Stimulated activated CD4-positive, alpha-beta T cell treated with anti-CD3 and anti-CD28 coated beads, Interleukin-1b, Interleukin-23, amount 100 ng/mL, for 48 hours (primary cell): ENCODE data around the gene SLITRK4.

Source experiments
- DNase-seq: peaks from one replicate; pipeline ENCODE4 v3.0.0-alpha.2; 2020

The SLITRK4 gene, protein sequence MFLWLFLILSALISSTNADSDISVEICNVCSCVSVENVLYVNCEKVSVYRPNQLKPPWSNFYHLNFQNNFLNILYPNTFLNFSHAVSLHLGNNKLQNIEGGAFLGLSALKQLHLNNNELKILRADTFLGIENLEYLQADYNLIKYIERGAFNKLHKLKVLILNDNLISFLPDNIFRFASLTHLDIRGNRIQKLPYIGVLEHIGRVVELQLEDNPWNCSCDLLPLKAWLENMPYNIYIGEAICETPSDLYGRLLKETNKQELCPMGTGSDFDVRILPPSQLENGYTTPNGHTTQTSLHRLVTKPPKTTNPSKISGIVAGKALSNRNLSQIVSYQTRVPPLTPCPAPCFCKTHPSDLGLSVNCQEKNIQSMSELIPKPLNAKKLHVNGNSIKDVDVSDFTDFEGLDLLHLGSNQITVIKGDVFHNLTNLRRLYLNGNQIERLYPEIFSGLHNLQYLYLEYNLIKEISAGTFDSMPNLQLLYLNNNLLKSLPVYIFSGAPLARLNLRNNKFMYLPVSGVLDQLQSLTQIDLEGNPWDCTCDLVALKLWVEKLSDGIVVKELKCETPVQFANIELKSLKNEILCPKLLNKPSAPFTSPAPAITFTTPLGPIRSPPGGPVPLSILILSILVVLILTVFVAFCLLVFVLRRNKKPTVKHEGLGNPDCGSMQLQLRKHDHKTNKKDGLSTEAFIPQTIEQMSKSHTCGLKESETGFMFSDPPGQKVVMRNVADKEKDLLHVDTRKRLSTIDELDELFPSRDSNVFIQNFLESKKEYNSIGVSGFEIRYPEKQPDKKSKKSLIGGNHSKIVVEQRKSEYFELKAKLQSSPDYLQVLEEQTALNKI

DNA sequence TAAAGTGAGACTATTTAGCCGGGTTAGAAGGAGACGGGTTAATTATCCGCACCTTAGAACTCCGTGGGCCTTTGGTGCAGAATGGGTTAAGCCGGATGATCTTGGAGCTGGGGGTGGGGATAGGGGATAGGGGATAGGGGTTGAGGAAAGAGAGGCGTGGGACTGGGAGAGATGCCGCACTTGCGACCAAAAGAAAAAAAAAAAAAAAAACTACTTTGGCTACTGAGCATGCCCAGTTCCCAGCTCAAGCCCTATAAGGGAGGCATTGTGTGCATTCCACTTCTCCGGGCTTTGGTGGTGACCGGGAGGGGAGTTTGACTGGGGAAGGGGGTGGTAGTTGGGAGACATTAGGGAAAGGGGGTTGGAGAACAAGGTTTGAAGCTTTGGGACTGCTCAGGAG lies at the start of gene SLITRK4:
TSS of gene SLITRK4 (minus strand) at position 187 of the 400 bp plus-strand sequence. CDS start 4,993 bp downstream, outside the sequence.
- no peak for DNase-seq

DNA sequence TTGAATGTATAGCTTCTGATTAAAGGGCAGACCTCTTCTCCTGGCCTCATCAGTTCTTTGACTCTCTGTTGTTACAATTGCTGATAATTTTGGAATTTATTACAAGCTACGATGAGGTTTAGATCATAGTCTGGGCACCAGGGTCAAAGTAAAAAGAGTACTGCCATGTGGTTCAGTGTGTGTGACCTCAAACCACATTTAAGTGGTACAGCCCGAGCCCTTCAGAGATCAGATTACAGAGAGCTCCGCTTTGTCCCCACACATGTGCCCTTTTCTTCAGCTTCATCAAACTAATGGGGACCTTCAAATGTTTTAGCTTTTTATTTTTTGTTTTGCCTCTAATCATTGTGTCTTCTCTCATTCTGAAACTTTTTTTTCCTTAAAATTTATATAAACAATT lies 47.6 kb upstream of the SLITRK4 start:
- DNase-seq, result no peak

DNA sequence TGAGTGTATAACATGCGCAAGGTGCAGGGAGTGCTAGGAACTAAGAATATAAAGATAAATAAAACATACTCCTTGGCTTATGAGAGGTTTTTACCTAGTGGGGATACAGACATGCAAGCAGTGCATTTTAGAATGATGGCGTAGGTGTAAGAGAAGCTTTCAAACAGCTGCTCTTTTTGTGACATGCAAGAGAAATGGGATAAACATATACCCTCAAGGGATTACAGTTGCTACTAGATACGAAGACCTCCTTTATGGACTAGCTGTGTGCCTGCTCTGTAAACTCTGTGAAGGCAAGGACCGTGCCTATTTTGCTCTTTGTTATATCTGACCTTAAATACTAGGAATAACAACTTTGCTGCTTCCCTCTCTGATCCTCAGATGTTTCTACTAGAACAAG lies 39.0 kb upstream of the SLITRK4 start:
- no peak for DNase-seq

DNA sequence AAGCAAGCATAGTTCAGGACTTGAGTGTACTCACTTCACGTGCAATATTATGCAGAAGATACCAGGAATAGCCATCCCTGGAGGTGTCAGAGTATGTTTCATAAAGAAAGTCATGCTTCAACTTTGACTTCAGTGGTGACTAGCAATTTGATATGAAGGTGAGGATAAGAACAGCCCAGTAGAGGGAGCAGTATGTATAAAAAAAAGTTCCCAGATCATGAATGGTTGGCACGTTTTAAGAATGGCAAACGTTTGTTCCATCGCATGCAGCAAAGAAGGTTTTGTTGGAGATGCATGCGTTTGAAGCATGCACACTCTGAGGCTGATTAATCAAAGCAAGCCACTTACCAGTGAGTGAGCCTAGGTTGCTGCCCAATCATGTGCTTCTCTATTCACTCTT lies 33.5 kb upstream of the SLITRK4 start:
- DNase-seq, result no peak

DNA sequence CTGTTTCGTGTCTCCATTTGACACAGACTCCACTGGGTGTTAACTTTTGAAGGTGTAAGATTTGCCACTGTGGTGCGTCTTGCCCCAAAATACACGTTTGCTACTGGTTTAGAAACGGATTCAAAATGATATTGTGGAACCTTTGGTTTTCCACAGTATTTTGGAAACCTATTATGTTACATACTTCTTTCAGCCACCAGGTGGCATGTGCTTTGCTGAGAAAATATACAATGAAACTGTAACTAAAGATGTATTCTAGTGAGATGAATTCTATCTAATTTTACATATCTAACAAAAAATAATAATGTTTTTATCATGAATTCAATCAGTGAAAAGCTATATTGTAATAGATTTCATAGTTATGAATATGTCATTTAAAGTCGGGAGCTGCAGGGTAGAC lies 28.4 kb upstream of the SLITRK4 start:
- no peak for DNase-seq

DNA sequence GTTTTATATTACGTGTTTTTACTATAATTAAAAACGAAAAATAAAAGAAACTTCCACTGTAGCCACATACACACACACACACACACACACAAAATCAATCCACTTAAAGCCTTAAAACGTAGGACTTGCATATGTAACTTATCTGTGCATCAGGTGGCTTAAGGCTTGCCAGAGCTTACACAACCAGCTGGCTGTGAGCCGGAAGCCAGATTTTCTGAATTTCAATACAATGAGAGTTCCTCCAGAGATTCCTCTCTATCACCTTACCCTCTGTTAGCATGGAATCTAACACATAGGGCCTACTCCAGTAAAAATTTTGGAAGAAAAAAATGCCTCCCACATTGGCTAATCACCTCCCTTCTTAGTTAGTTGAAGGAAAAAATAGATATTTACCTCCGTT lies 27.9 kb upstream of the SLITRK4 start:
- DNase-seq, result no peak

DNA sequence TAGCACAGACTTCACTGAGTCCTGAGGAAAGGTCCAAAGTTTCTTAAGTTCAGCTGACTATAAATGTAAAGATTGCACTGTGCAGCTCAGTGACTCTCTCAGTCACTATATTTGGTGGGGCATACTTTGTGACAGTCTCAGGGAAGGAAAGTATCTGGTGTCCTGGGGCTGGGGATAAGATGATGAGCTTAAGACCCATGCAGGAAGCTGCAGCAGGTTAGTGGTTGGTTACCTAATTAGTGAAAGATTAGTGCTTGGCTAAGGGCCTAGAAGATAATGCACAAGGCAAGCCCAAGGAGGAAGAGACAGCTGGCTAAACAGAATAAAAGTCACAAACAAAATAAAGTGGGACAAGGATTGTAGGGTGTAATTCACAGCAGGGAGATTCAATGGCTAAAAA lies 25.4 kb upstream of the SLITRK4 start:
- DNase-seq, result no peak

DNA sequence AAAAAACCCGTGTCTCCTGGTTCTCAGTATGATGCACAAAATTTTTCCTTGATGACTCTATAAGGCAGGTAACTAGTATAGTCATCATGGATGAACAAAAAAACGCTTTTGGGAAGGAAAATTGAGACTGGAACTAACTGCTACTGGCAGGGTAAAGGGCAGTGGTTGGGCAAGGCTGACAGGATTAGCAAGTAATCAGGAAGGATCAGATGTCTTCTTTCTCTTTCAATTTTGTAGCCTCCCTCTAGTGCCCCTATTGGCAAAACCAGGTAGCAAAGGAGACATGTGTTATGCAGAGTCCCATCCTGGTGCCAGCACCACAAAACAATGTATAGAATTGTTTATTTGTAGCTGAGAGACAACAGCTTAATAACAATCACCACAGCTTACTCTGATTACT lies 12.8 kb upstream of the SLITRK4 start:
- DNase-seq, result no peak

DNA sequence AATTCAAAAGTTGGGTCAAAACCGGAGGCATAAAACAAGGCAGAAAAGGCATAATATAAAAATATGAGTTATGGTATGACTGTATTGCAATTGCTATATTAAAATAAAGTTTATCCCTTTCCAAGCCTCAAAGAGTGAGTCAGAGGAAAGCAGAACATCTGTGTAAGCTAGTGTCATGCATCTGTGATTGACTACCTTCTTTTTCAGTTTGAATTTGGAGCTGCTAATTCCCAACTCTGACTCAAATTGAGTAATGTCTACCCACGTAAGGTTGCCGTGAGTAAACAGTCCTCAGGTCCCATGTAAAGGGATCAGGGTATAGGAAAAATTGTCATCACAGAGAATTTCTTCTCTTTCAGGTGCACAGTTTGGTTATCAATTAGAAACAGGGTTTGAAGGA lies 6.5 kb upstream of the SLITRK4 start:
- no peak for DNase-seq

DNA sequence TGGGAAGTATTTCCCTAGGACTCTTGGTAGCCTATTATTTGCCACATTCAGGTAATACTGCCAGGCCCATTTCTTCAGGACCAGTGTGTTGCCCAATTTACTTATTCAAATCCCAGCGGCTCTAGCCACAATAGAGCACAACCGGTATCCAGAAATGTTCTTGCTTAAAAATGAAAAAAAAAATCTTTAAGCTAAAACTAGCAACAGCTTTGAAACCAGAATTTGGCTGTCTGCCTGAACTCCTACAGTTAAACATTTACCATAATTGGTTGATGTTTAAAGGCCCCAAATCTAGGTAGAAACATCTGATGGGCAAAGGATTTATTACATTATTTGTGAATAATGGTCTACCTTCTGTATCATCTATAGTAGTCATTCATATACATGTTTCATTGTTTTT lies 930 bp upstream of the SLITRK4 start:
- no peak for DNase-seq

DNA sequence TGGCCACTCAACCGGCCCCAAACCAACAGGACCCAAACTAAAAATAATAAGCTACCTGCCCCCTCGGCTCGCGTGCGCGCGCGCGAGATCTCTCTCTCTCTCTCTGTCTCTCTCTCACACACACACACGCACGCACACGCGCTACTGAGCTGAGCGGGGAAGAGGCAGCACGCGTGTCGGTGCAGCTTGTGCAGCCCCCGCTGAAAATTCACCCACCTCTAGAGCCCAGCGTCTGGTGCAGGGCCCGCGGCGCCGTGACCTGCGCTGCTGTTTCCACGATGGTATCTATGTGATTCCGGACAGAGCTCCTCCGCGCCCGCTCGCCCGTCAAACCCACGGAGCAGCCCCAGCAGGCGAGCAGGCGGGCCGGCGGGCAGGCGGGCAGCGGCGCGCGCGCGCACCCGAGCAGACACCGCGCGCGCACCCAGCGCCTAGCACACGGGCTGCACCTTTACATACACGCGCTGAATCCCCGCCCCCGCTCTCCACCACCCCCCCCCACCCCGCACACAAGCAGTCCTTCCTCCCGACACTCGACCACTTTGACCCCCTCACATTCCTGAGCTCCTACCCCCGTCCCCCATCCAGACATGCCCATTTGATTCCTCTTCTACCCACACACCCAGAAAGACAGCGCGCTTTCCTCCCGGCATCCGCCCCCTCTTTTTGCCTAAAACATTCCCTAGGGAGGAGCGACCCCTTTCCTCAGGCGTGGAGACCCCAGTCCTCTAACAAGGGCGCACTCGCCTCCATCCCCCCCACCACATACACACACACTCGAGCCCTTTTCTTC lies 1.0 kb downstream of the SLITRK4 start:
- no peak for DNase-seq

DNA sequence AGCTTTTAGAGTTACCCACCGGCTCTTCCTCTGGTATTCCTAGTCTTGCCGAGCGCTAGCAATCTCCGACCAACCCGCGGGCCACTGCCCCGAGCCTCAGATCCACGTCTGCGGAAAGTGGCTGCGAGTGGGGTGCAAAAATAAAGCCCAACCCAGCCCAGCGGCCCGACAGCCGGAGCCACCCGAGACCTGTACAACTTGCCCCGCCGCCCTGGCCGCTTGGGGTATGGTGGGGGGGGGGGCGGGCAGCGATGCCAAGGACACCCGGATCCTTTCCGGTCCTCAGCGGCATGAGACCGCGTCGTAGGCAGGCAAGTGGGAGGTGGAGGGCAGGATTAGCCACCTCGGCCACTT lies 1.6 kb downstream of the SLITRK4 start:
- no peak for DNase-seq

DNA sequence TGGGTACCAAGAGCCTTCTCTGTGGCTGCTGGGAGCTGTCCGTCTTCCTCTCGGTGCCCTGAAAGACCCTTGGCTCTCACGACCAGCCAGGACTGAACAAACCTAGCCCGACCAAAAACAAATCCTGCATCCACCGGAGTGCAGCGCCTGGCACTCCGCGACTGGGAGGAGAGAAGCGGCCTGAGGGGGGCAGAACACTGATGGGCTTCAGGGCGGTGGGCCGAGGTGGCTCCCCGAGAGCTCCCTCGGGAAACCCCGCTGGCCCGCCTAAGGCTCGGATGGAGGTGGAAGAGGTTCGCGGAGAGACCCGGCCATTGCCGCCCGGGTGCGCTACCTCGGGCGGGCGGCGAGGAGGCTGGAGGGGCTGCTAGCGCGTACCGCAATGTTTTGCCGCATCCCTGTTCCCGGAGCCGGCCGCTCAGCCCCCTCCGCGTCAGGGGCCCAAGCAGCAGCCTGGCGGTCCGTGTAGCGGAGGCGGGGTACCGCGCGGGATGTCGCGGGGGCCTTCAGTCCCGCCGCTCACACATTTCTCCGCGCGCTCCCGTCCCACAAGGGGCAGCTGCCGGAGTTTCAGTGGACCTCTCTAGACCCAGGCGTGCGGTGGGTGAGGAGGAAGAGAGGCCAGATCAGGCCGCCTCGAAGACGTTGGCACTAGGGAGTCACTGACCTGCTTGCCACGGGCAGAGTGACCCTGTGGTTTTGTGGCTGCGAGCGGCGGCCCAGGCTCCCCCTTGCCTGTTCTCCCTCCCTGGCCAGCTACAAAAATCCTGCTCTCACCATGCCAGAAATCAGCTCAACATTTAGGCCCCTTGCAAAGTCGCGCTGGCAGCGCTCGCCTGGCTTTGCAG lies 2.2 kb downstream of the SLITRK4 start:
- no peak for DNase-seq

DNA sequence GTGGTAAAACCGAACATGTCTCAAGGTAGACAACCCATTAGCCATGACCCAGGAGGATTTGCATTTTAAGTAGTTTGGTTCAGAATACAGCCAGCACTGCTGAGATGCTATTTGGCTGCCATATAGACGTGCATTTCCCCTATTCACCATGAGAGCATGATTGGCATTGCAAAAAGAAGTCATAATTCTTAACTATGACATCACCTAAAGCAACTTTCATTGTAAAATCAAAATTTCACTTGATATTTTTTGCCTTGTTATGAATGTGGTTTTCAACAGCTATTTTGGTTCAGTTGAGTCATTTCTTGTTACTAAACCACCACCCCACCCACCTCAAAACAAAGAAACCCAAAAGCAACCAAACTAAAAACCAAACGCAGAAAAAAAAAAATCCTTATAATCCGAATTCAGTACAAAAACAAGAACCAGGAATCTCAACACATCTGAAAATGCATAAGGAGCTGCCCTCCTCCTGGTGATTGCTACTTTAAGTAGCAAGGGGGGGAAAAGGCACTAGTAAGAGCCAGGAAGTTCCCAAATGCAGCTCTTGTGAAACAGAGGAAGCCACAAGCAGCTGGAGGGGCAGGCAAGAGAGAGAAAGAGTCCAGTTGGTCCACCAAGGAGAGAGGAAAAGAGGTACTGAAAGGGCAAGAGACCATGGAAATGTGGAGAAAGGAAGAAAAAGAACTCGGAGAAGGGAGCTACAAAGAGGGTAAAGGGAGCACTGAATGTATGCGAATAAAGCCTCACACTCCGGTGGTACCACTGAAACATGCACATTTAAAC lies 3.1 kb downstream of the SLITRK4 start:
- DNase-seq, result no peak

DNA sequence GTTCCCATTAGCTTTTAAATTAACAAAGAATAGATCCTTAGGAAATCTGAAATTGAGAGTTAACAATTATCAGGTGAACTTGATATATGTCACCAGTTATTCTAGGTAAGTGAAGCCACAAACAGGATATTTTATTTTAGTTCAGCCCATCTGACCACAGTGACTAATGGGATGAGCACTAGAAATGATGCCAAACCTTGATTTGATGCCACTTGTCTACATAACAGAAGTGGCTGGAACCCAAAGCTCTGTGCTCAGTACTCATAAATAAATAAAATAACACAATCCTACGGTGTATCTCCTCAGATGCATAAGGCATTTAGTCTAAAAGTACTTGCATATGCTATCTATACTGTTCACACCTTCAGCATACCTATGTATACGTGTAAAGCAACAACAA lies 12.2 kb downstream of the SLITRK4 start:
- no peak for DNase-seq

DNA sequence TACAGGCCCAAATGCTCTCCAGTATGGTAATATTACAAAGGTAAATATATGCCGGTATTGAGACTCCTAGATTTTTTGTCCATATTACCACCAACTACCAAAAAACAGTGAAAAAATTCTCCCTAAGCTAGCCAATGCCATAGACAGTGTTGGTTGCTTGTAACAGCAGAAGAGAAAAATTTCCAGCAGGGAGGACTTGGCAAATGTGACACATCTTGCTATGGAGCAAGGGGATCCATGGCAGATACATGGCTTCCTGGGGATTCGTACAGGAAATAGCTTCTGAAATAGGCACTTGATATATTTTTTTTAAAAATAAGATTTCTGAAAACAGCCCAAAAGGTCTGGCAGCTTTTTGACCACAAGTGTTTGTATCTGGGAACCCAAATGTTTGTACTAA lies 14.6 kb downstream of the SLITRK4 start:
- no peak for DNase-seq

DNA sequence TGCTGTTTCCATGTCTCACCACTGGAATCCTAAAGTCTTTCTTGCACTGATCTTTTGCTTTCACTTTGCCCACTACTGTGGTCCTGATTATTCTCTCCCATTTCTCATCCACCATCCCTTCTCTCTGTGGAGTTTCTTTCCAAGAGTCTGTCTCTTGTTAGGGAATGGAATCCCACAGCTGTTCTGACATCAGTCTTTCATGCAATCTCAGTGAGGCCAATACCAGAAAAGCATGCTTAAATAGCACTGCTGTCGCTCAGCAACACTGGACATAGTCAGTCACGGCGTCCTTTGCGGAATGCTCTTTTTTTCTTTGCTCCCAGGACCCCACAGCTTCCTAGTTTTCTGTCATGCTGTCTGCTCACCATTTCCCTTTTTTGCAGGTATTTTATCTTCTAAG lies 20.1 kb downstream of the SLITRK4 start:
- no peak for DNase-seq

DNA sequence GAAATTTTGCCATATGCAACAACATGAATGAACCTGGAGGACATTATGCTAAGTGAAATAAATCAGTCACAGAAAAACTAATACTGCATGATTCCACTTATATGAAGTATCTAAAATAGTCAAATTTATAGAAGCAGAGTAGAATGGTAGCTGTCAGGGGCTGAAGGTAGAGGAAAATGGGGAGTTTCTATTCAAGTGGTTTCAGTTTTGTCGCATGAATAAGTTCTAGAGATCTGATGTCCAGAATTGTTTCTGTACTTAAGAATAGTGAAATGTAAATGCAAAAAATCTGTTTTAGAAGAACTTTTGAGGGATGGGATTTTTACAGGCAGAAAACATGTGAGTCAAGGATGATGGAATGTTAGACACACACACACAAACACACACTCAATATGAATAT lies 34.1 kb downstream of the SLITRK4 start:
- no peak for DNase-seq

DNA sequence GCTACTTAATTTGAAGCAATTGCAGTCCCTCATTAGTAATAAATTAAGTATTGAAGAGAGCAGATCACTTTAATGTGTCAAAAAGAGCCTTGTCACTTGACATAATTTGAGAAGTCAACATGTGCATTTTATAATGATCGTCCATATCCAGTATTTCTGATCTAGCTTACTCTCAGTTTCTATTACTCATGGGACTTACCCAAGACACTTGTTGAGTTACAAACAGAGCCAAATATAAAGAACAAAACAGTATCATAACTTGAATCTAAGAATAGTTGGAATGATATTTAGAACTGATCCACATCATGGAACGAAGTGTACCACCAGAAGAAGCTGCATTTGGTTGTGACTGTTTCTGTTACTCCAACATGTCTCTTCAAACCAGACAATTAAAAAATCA lies 54.7 kb downstream of the SLITRK4 start:
- DNase-seq, result no peak

DNA sequence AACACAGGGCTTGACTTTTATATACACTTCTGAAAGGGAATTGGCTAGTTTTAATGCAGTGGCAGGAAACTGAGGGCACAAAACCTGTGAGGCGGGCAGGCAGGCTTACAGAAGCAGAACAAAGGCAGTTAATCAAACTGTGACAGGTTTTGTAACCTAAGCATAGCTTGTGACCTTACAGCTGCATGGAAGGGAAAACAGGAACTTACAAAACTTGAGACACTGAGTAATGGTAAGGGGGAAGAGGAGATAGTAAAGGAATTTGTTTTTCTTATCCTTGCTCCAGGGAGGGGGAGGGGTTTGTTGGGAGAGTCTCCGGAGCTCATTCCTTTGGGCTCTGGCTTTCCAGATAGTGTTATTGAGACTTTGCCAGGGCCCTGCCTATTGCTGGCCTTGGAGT lies 55.6 kb downstream of the SLITRK4 start:
- no peak for DNase-seq
